Activated CD4-positive, alpha-beta T cell treated with anti-CD3 and anti-CD28 coated beads, Interleukin-2, Interleukin-6, amounts not matched to agents 100 ng/mL and 50 ng/mL, durations not matched to agents 16 hours and 8 hours (primary cell): Measurements from ENCODE around the gene LMTK3.
A peak's percentile ranks its signal among the peaks of the same experiment; 100 is the strongest.

Source experiments
- DNase-seq: peaks from one replicate; pipeline ENCODE4 v3.0.0-alpha.2; 2020

Gene LMTK3, protein sequence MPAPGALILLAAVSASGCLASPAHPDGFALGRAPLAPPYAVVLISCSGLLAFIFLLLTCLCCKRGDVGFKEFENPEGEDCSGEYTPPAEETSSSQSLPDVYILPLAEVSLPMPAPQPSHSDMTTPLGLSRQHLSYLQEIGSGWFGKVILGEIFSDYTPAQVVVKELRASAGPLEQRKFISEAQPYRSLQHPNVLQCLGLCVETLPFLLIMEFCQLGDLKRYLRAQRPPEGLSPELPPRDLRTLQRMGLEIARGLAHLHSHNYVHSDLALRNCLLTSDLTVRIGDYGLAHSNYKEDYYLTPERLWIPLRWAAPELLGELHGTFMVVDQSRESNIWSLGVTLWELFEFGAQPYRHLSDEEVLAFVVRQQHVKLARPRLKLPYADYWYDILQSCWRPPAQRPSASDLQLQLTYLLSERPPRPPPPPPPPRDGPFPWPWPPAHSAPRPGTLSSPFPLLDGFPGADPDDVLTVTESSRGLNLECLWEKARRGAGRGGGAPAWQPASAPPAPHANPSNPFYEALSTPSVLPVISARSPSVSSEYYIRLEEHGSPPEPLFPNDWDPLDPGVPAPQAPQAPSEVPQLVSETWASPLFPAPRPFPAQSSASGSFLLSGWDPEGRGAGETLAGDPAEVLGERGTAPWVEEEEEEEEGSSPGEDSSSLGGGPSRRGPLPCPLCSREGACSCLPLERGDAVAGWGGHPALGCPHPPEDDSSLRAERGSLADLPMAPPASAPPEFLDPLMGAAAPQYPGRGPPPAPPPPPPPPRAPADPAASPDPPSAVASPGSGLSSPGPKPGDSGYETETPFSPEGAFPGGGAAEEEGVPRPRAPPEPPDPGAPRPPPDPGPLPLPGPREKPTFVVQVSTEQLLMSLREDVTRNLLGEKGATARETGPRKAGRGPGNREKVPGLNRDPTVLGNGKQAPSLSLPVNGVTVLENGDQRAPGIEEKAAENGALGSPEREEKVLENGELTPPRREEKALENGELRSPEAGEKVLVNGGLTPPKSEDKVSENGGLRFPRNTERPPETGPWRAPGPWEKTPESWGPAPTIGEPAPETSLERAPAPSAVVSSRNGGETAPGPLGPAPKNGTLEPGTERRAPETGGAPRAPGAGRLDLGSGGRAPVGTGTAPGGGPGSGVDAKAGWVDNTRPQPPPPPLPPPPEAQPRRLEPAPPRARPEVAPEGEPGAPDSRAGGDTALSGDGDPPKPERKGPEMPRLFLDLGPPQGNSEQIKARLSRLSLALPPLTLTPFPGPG (N-terminal part only)

DNA sequence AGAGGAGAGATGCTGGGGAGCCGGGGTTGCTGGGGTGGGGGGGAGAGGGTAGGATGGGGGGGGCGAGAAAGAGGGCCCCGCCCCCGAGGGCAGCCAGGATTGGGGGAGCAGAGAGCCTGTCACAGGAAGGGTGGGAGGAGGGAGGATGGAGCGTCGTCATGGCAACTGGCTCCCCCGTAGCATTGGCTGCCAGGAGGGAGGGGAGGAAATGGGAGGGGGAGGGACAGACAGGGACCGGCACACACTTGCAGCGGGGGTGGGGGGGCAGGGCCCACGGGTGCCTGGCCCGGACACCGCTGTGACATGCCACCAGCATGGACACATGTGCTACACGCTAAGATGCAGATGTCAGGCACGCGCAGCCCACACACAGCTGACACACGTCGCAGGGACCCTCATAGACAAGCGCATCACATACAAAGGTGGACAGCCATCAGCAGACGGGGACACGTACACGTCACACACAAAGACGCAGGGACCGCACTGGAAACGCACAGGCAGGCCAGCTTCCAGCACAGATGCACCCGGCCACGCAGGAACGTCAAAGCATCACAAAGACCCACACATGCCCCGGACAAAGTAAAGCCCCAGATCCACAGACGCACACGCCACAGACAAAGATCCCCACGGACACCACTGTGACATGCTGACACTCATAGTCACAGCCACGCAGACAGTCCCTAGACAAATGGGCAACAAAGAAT lies at the start of gene LMTK3:
Gene LMTK3, minus strand, starts transcription at position 36 of the 704 bp plus-strand sequence. CDS start 259 bp downstream, outside the sequence.
- peak; percentile 77 for DNase-seq

DNA sequence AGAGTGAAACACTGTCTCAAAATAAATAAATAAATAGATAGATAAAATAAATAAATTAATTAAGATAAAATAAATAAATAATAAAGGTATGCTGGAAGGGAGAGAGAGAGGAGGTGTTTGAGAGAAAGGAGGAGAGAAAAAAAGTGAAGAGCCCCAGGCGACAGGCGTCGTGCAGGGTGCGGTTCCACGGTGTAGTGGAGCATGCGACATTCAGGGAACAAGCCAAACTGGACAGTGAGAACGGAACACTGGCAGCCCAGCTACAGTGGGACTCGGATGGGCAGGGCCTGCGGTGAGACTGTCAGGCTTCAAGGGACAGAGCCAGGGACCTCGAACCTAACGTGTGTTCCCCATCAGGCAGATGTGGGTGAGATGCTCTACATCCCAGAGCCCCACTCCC lies 49.8 kb upstream of the LMTK3 start:
- DNase-seq: no peak

DNA sequence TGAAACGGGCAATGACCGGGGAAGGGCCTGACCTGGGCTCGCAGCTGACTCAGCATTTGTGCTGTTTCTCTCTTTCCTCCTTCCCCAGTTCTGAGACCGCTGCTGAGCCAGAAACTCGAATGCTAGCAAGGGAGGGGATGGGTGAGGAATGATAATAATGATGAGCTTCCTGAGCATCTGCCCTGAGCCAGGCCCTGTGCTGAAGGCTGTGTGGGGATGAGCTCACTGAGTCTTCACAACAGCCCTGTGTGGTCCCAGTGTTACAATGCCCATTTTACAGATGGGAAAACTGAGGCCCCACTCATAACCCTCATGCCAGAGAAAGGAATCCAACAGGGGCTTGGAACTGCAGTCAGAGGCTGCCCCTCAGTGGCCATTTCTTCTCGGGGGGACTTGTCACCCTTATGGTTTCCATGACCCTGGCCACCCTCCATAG lies 48.5 kb upstream of the LMTK3 start:
- DNase-seq: no peak

DNA sequence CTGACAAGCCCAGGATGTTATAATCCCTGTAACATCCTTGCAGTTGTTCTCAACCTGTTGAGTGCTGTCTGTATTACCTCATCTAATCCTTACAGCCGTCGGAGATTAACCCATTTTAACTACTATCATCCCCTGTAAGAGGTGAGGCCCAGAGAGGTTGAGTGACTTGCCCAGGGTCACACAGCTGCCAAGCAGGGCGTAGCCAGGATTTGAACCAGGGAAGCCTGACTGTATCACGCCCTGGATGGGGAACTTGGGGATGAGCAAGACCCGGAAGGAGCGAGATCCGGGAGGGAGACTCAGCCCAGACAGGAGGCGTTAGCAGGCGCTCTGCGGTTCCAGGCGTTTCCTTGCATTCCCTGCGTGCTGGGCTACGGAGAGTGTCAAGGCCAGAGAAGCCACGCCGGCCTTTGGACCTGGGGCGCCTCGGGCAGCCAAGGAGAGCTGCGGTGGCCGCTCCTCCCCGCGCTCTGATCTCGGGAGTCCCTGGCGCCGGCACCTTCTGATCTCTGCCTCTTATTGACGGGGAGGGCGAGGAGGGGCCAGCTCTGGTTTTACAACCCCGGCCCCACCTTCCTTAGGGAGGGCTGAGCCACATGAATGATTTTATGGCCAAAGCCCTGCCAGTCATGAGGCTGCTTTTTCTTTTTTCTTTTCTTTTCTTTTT lies 46.5 kb upstream of the LMTK3 start:
- DNase-seq: no peak

DNA sequence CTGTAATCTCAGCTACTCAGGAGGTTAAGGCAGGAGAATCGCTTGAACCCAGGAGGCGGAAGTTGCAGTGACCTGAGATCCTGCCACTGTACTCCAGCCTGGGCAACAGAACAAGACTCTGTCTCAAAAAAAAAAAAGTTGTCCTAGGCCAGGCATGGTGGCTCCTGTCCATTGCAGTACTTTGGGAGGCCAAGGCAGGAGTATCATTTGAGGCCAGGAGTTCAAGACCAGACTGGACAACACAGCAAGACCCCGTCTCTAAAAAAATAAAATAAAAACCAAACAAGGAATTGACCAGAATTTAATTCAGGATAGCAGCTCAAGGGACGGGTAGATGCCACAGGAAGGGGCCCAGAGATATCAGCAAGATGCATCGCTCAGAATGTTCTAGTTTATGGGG lies 45.2 kb upstream of the LMTK3 start:
- no peak for DNase-seq

- DNase-seq: no peak
Measured at GRCh38 chr19:48556163-48556562, 44.5 kb upstream of the LMTK3 start.

- DNase-seq: no peak
Measured at GRCh38 chr19:48554385-48555091, 42.9 kb upstream of the LMTK3 start.

GRCh38 chr19:48553676-48554384 lies 42.2 kb upstream of the LMTK3 start:
- no peak for DNase-seq

- DNase-seq: no peak
Measured at GRCh38 chr19:48552406-48553322, 41.0 kb upstream of the LMTK3 start.

- DNase-seq: no peak
Measured at GRCh38 chr19:48551437-48552302, 40.0 kb upstream of the LMTK3 start, which contains the start of gene SULT2B1. Gene SULT2B1, plus strand, starts transcription at chr19:48552172. Its CDS starts 81 bp downstream, at chr19:48552253.

DNA sequence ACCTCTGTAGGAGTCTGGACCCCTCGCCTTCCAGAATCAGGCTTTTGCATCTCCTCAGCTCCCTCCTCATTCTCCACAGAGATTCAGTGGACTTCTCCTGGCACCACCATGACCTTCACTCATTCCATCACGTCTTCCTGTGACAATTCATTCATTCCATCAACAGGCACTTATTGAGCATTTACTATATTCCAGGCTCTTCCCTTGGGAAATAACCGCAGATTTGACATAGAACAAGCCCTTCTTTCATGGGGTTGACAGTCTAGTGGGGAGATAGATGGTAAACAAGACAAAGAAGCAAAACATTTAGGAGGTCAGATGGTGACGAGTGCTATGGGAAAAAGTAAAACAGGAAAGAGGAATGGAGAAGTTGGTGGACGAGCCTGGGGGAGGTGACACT lies 37.7 kb upstream of the LMTK3 start:
- no peak for DNase-seq

DNA sequence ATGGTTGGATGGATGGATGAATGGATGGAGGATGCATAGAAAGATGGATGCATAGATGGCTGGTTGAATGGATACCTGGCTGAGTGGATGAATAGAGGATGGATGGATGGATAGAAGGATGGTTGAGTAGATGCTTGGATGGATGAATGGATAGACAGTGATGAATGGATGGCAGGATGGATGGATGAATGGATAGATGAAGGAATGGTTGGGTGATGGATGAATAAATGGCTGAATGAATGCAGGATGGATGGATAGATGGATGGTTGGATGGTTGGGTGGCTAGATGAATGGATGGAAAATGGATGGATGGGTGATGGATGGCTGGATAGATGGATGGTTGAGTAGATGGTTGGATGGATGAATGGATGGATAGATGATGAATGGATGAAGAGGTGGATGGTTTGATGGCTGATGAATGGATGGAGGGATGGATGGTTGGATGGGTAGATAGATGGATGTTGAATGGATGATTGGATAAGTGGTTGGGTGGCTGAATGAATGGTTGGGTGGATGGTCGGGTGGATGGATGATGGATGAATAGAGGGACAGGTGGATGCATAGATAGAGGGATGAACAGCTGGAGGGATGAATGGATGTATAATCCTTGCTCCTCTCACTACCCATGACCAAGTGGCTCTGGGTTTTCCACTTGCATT lies 36.7 kb upstream of the LMTK3 start:
- DNase-seq: no peak

- no peak for DNase-seq
Measured at GRCh38 chr19:48547722-48548121, 36.1 kb upstream of the LMTK3 start.

DNA sequence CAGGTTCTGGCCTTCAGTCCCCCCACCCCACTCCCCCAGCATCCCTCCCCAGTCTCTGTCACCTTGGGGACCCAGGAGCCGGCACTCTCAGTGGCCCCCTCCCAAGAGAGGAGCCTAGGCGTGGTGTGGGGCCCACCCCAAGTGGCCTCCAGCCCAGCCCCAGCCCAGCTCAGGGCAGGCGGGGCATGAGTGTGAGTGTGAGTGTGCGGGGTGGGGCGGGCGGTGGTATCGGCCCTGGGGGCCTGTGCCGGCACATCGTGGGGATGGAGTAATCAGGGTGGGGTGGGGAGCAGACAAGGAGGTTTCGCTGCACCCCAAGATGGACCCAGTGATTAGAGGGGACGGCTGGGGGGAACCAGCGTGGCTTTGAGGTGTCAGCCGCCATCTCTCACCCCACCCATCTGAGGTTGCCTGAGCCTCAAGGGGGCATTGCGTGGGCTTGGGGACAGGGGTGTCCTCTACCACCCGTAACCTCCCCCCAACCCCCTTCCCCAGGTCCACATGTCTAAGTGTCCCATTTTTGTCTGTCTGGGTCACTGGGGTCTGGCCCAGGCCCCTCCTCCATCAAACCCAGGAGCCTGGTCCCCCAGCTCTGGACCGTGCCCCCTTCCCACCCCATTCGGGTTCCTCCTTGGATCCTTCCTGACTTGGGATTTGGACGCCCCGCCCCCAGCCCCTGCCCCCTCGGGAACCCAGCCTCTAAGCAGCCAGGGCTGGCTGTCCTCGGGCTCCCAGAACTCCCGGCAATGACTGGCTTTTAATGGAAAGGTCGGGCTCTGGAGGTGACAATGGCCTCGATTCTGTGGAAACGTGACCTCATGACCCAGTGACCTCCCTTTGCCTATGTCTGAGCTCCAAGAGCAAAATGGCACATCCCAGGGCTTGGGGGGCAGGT lies 33.5 kb upstream of the LMTK3 start:
- no peak for DNase-seq

- no peak for DNase-seq
Measured at GRCh38 chr19:48543121-48543710, 31.6 kb upstream of the LMTK3 start.

DNA sequence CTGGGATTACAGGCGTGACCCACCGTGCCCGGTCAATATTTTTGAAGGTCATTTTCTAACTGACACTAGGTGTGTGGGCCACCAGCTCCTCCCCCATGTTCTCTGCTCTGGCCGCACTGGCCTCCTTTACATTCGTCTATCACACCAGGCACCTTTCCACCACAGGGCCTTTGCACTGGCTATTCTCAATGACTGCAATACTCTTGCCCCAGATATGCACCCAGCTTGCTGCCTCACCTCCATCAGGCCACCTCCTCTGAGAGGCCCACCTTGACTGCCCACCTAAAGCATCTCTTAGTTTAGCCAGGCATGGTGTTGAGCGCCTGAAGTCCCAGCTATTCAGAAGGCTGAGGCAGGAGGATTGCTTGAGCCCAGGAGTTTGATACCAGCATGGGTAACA lies 30.2 kb upstream of the LMTK3 start:
- no peak for DNase-seq
